GM12891 (cell line): ENCODE results near the gene LY9.

ENCODE experiments used
- PAX5 ChIP-seq: IDR thresholded peaks from 2 replicates; pipeline ENCODE4 v1.6.1; 2011; ENCODE audit warnings: low read length, moderate library complexity, mild to moderate bottlenecking; ENCODE audit not compliant: insufficient read depth, severe bottlenecking
- POLR2A ChIP-seq: IDR thresholded peaks from 2 replicates; pipeline ENCODE4 v1.6.1; 2011; ENCODE audit warnings: low read depth, low read length, control low read depth
- POLR2AphosphoS5 ChIP-seq: IDR thresholded peaks from 2 replicates; pipeline ENCODE4 v1.6.1; 2011; ENCODE audit warnings: low read depth, low read length, control low read depth
- POU2F2 ChIP-seq: IDR thresholded peaks from 2 replicates; pipeline ENCODE4 v1.6.1; 2011; ENCODE audit warnings: low read depth, mild to moderate bottlenecking, control low read depth, low read length, moderate library complexity
- SPI1 ChIP-seq: IDR thresholded peaks from 2 replicates; pipeline ENCODE4 v1.6.1; 2011; ENCODE audit warnings: low read depth, low read length, control low read depth
- TAF1 ChIP-seq: IDR thresholded peaks from 2 replicates; pipeline ENCODE4 v1.6.1; 2011; ENCODE audit warnings: low read depth, low read length, control low read depth

GRCh38 chr1:160747717-160748116, 48.3 kb upstream of the LY9 start:
- TF ChIP-seq POLR2AphosphoS5 (no peak), POLR2A (no peak), TAF1 (no peak), SPI1 (no peak), PAX5 (no peak), POU2F2 (no peak)
